Smooth muscle cell (in vitro differentiated cells): ENCODE measurements around the gene GNAZ. TPM values are rescaled to one million over a fixed set of nuclear protein-coding genes. Genes with fewer than 3 reads are reported as not detected.

Source experiments
- DNase-seq: peaks from one replicate; lab custom pipeline; 2025; ENCODE audit not compliant: unreplicated experiment; lab: John Stamatoyannopoulos, UW
- H2AFZ ChIP-seq: fragments of 200-600 bp; sonication (generic); 2 replicates; pipeline ENCODE4 v1.6.0; 2016; ENCODE audit warnings: antibody characterized with exemption, low read depth, mild to moderate bottlenecking
- H3F3A ChIP-seq: fragments of 200-600 bp; sonication (generic); 2 replicates; pipeline ENCODE4 v1.6.0; 2017; ENCODE audit warnings: antibody characterized with exemption, low read depth
- H3K27ac ChIP-seq: fragments of 200-600 bp; sonication (generic); 2 replicates; pipeline ENCODE4 v1.5.1; 2016; ENCODE audit warnings: low read depth, mild to moderate bottlenecking
- H3K27me3 ChIP-seq: fragments of 200-600 bp; sonication (generic); 2 replicates; pipeline ENCODE4 v1.6.1; 2016; ENCODE audit warnings: low read depth, mild to moderate bottlenecking
- H3K36me3 ChIP-seq: fragments of 200-600 bp; sonication (generic); 2 replicates; pipeline ENCODE4 v1.5.1; 2016; ENCODE audit warnings: low read depth
- H3K4me1 ChIP-seq: fragments of 200-600 bp; sonication (generic); 2 replicates; pipeline ENCODE4 v1.5.1; 2016; ENCODE audit warnings: low read depth
- H3K4me2 ChIP-seq: fragments of 200-600 bp; sonication (generic); 2 replicates; pipeline ENCODE4 v1.6.0; 2016; ENCODE audit warnings: mild to moderate bottlenecking
- H3K4me3 ChIP-seq: fragments of 200-600 bp; sonication (generic); 2 replicates; pipeline ENCODE4 v1.5.1; 2016; ENCODE audit warnings: mild to moderate bottlenecking
- H3K79me2 ChIP-seq: fragments of 200-600 bp; sonication (generic); 2 replicates; pipeline ENCODE4 v1.6.0; 2016; ENCODE audit warnings: low read depth, mild to moderate bottlenecking
- H3K9ac ChIP-seq: fragments of 200-600 bp; sonication (generic); 2 replicates; pipeline ENCODE4 v1.6.0; 2016; ENCODE audit warnings: low read depth
- H3K9me3 ChIP-seq: fragments of 200-600 bp; sonication (generic); replicated peaks from 2 replicates; pipeline ENCODE4 v1.5.1; 2016; ENCODE audit warnings: low read depth
- H4K20me1 ChIP-seq: fragments of 200-600 bp; sonication (generic); 2 replicates; pipeline ENCODE4 v1.6.0; 2016; ENCODE audit warnings: low read depth
- CTCF ChIP-seq: fragments of 200-600 bp; sonication (generic); IDR thresholded peaks from 2 replicates; pipeline ENCODE4 v1.5.1; 2017; ENCODE audit warnings: borderline replicate concordance, mild to moderate bottlenecking, antibody characterized with exemption; ENCODE audit not compliant: insufficient read depth, poor library complexity, severe bottlenecking
- WGBS: methylation state at CpG from one replicate; pipeline ENCODE4 v1.1.7; 2016; ENCODE audit warnings: low lambda C conversion rate; 5-methylcytosine and 5-hydroxymethylcytosine counted together
- polyA plus RNA-seq: library from polyadenylated mRNA; unstranded; fragments of >200 nt; fragmentation: Nextera tagmentation; extraction: Ambion mirVana; gene quantifications from 2 replicates; pipeline ENCODE4 v1.2.1, GENCODE V29; 2016
- total RNA-seq: library from RNA; depleted of rRNA; stranded (reverse); fragments of >200 nt; gene quantifications from 2 replicates; pipeline ENCODE4 v1.2.3, GENCODE V29; 2014

GNAZ gene
- total and polyA plus RNA-seq, 2 experiments from 2014 or later: 0.50 to 1.2 TPM

- H2AFZ ChIP-seq: no peak overlapping the region
- no peaks in the 10 kb centered on the region for H3K36me3 ChIP-seq
- no peaks in the 10 kb centered on the region for H4K20me1 ChIP-seq
- H3K9ac ChIP-seq: no peak overlapping the region
- H3K27me3 ChIP-seq: no peaks in the 10 kb centered on the region
- TF ChIP-seq CTCF: no peak
- no peak for DNase-seq
- H3K4me3 ChIP-seq: no peak overlapping the region
- H3K4me2 ChIP-seq: no peak overlapping the region
- no peaks in the 10 kb centered on the region for H3F3A ChIP-seq
- H3K27ac ChIP-seq: no peak overlapping the region
- H3K79me2 ChIP-seq: no peaks in the 10 kb centered on the region
- H3K4me1 ChIP-seq: no peaks in the 10 kb centered on the region
- WGBS: 85% methylated on average over 15 of the region's 15 CpGs
- no peaks in the 10 kb centered on the region for H3K9me3 ChIP-seq
Observed at GRCh38 chr22:23119494-23120414, 49.4 kb downstream of the GNAZ start.

GRCh38 chr22:23120415-23120899, 50.1 kb downstream of the GNAZ start:
- no peaks in the 10 kb centered on the region for H3K9me3 ChIP-seq
- no peaks in the 10 kb centered on the region for H3F3A ChIP-seq
- H3K4me3 ChIP-seq: no peak overlapping the region
- WGBS: 97% methylated on average over 7 of the region's 7 CpGs
- no peaks in the 10 kb centered on the region for H3K27me3 ChIP-seq
- no peak overlapping the region for H3K4me2 ChIP-seq
- TF ChIP-seq CTCF: no peak
- no peaks in the 10 kb centered on the region for H4K20me1 ChIP-seq
- H3K36me3 ChIP-seq: no peaks in the 10 kb centered on the region
- no peak overlapping the region for H3K27ac ChIP-seq
- DNase-seq: no peak
- H3K9ac ChIP-seq: no peak overlapping the region
- H2AFZ ChIP-seq: no peak overlapping the region
- no peaks in the 10 kb centered on the region for H3K4me1 ChIP-seq
- H3K79me2 ChIP-seq: no peaks in the 10 kb centered on the region

GRCh38 chr22:23121000-23121421, 50.7 kb downstream of the GNAZ start:
- Histone ChIP-seq H4K20me1 (no peaks in the 10 kb centered on the region), H3K4me1 (no peaks in the 10 kb centered on the region), H2AFZ (no peak overlapping the region), H3K36me3 (no peaks in the 10 kb centered on the region), H3K4me2 (no peak overlapping the region), H3K79me2 (no peaks in the 10 kb centered on the region), H3K27me3 (no peaks in the 10 kb centered on the region), H3F3A (no peaks in the 10 kb centered on the region), H3K27ac (no peak overlapping the region), H3K4me3 (no peak overlapping the region), H3K9me3 (no peaks in the 10 kb centered on the region), H3K9ac (no peak overlapping the region)
- DNase-seq: no peak
- WGBS: 72% methylated on average over 4 of the region's 4 CpGs
- TF ChIP-seq CTCF: no peak
